HG02642 (cell line): ENCODE results near the gene XIRP1.
"Not testable (repeated sequence)": the region's sequence is repeated elsewhere in the genome, so short reads cannot be mapped to it uniquely, and the experiment has no call there.

Experiments
- ATAC-seq: cut with Tn5 transposase; IDR thresholded peaks from one replicate; pipeline ENCODE4 v1.9.1; 2021; ENCODE audit warnings: mild to moderate bottlenecking; ENCODE audit not compliant: unreplicated experiment, poor library complexity

The XIRP1 gene

DNA sequence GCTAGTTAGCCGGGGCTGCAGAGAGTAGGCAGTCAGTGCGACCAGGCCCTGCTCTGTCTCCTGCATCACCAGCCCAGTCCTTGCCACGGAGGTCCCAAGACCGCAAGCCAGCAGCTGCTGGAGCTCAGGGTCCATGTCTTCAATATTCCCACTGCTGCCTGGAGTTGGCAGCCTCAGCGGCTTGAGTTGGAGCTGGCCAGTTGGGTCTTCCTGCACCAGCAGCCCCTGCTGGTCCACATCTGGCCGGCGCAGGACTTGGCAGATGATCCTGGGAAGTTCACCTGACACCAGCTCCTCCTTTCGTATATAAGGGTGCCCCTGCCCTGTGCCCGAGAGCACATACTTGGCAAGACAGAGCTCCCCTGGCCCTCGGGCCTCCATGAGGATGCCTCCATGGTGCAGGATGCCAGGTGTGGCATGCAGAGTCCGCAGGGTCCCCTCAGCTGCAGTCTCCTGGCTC is 5.7 kb downstream of the XIRP1 start:
- no peak for ATAC-seq

DNA sequence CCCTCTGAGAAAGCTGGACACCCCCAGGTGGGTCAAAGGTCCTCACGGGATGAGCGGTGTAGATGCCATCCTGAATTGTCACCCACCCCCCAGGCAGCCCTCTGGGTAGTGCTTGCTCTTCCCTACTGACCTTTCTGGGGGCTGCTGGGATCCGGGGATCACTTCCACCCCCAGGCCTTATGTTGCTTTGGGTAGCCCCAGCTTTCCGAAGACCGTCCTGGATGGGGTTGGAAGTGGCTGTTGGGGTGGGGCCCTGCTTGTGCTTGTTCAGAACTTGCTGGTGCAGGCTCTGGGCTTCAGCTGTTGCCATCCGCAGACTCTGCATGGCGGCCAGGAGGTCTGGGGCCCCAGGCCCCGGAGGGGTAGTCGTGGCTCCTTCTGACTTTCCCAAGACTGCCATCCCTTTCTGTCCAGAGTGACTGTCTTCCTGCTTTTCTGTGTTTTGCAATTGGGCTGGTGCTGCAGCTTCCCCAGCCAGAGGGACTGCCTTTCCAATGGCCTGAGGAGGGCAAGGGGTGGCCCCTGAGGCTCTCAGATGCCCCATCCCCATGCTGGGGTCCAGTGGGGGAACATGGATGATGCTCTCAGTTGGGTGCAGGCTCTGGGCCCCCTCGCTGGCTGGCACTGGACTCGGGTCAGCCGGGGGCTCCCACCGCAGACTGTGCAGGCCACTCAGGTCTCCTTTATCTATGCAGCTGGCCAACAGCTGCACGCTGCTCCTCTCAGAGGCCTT is 6.3 kb downstream of the XIRP1 start:
- no peak for ATAC-seq

DNA sequence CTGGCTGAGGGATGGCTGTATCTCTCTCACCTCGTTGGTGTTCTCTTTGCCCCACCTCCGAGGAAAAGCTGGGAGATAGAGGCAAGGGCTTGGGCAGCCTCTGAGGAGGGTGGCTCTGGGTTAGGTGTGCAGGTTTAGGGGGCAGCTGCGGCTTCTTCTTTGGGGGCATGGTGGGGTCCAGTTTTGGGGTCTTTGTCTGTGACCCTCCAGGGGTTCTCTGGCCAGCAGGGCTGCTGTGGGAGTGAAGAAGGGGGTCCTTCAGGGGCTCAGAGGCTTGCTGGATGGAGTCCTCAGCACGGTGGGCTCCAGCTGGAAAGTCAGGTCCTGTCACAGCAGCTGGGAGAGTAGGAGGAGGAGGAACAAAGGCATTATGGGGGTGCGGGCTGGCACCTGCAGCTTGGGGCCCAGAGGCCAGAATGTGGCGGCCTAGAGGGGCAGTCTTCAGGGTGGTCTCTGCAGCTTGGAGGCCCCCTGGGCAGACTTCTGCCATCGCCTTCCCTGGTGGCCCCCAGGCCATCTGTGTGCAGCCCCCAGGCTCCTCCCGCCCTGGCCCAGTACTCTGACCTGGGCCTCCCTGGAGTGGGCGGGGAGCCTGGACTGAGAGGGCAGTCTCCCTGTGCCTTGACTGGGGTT is 7.0 kb downstream of the XIRP1 start:
- ATAC-seq = no peak

DNA sequence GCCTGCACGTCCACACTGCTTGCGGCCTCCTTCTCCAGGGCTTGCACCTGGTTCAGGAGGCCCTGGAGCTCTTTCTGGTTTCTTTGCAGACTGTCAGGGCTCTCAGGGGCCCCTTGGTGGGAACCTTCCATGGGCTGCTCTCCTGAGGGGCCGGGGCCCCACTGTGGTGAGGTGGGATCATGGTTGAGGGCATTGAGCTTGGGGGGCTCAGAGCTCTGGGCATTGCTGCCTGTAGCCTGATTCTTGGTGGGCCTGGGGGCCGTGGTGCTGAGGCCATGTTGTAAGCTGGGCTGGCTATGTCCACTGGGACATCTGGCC is 7.5 kb downstream of the XIRP1 start:
- no peak for ATAC-seq

DNA sequence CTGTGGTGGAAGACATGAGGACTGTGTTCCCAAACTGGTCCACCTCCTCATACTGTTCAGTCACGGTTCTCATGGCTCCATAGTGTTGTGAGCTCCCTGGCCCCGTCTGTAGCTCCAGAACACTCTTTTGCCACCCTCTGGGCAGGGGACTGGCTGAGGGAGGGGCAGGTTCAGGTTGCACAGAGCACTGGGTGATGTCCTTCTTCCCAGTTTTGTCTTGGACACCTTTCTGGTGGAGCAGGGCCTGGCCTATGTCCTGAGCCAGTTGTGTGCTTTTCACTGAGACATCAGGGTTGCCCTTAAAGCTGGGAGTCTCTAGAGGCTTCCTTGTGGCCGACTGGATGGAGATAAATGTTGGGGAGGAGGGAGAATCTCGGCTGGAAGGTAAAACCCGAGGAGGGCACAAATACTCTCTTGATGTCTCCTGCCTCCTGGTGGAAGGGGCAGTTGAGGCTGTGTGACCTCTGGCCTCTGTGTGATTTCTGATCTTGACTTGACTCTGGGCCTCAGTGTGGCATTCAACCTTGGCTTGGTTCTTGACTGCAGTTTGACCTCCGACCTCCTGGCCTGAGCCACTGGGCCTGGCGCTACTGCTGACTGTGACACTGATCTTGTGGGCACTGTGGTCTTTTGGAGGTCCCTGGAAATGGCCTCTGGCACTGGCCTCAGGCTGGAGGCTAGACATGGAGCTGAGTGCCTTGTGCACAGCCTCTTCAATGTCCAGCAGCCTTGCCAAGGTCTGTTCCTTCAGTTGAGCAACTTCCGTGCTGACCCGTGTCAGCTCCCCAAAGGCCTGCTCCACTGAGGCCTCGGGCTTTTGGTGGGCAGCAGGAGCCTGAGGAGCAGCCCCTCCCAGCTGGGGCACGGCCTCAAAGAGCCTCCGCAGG is 8.1 kb downstream of the XIRP1 start:
- ATAC-seq = no peak

DNA sequence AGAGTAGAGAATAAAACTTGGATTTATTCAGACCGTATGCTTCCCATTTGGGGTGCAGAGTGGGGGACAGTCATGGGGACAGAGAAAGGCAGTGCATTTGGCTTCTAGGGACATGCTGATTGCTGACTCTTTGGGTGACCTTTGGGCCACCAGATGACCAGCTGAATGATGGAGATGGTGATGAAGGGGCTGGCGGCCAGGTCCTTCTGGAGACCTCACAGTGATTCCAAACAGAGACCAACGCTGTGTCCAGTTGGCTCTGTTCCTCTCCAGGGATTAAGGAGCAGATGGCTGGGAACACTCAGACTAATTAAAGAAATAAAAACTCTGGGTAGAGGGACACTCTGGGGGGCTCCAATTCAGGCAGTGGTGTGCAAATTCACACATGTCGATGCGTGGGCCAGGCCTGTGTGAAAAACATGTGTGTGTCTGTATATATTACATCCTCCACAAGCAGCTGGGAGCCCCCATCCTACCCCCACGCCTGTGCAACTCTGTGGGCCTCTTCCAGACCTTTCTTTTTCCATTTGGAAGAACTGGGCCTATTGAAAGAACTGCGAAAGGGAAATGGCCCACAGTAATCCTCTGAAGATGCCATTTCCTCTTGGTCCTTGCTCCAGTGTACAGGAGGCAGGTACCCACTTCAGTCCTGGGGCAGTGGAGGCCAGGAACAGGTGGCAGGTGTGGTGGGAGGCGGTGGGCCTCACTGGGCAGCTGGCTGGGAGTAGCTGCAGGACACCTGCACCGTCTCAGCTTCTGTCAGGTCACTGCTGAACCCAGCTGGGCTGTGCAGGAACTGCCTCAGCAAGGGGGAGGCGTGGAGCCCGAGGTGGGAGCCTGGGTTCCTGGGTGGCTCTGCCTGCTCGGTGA is 8.9 kb downstream of the XIRP1 start:
- no peak for ATAC-seq

DNA sequence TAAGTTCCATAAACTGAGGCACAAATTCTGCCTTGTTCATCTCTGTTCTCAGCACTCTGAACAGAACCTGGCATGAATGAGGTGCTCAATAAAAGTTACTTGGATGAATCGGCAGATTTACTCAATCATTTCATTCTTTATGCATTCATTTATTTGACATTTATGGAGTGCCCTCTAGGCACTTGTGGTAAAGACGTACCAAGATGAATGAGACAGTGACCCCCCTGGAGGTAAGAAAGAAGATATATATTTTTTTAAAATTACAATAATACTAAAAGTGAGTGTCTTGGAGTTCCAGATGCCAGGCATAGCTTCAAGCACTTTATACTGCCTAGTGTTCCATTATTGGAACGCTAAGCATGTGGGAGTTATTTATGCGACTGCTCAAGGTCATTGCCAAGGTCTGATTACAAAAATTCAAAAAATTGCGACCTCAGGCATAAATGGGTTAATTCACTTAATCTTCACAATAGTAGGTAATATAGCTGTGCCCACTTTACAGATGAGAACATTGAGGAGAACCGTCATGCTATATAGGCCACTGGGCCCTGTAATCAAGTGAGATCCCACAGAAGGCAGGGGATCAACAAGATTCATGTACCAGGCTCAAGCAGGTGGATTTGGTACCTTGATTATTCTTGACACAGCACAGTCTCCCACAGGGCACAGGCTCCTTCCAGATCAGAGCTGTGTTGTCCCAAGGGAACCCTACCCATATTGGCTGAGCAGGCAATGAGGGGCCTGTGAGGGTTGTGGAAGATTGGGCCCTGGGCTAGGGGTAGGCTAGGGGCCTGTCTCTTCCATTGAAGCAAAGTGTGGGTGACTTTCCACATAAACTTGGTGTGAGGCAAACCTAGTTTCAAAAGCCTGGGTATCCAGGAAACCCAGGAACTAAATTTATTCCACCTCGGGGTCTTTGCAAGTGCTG is 10.7 kb downstream of the XIRP1 start:
- no peak for ATAC-seq

DNA sequence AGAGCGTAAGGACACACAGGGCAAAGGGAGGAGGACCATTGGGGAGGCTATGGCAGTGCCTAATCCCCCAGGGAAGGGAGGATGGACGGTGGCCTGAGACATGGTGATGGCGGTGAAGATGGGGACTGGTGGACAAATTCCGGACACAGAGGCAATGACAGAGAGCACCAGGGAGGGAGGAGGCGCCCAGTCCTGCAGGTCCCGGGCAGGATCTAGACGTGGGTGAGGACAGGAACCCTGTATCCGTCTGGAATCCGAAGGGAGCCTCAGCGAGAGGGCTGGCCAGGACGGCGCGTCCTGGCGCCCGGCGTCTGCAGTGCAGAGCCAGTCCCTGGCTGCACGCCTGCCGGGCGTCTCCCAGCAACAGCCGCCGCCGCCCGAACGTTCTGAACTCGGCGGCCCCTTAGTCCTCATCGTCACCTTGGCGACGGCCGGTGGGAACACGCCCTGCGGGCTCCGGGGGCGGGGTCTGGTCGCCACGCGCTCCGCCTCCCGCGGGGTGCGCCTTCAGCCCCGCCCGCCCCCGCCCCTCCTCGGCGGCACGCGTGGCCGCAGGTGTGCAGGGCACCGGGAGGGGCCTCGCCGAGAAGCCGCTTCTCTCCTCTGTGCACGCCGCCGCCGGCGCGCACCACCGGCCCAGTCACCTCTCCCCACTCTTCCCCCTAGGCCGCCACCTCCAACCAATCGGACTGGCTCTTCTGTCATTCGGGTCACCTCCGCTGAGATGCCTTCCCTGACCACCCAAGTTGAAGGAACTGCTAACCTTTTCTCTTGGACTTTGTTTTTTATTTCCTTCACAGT is 11.6 kb downstream of the XIRP1 start:
- peak; percentile 87 for ATAC-seq

DNA sequence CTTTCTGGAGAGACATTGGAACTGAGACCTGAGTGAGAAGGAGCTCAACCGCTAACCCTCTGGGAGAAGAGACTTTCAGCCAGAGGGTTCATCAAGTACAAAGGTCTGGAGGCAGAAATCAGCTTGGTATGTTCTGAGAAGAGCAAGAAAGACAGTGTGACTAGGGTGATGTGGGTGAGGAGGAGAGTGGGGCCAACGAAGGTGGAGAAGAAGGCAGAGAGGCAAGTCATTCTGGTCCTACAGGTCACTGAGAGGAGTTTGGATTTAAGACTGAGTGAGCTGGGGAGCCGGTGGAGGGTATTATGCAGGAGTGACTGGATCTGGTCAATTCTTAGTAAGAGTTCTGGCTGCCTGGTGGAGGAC is 12.2 kb downstream of the XIRP1 start:
- ATAC-seq = no peak

DNA sequence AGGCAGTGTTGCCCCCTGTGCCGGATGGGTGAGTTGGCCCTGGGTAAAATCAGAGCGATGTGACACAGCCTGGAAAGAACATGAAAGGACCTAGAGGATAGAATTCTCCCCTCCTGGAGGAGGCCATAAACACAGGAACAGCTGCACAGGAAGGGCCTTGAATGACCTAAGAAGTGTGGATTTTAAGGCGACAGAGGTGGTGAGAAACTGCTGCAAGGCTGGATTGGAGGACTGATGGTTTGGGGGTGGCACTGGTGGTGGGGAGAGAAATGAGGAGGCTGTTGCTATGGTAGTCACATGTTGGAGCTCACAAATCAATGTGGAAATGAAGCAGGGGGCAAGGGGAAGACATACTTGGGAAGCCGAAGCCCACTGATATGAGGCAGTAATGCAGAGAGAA is 13.8 kb downstream of the XIRP1 start:
- ATAC-seq = no peak

DNA sequence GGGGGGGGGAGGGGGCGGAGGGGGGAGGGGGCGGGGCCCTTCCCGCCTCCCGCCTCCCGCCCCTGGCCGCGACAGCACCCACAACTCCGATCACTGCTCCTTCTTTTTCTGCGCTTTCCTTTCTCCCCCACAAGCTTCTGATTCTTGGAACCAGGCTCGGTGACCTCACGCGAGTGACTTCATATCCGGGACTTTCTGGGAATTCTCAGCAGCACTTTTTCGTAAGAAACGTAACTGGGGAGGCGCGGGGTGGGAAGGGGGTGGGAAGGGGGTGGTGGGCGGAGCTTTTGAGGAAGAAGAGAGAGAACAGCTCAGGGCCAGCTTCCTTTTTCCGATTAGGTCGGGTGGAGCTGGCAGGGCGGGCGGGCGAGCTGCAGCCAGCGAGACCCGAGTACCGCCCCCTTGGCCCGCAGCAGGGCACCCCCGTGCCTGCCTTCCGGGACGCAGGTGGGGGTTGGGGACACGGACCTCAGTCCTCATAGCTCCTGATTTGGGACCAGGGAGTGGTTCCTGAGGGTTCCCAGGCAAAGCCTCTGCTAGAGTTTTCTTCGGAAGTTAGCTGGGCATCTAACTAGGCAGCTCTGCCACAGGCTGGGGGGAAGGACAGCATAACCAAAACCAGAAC is 14.6 kb downstream of the XIRP1 start:
- ATAC-seq = peak; percentile 55

DNA sequence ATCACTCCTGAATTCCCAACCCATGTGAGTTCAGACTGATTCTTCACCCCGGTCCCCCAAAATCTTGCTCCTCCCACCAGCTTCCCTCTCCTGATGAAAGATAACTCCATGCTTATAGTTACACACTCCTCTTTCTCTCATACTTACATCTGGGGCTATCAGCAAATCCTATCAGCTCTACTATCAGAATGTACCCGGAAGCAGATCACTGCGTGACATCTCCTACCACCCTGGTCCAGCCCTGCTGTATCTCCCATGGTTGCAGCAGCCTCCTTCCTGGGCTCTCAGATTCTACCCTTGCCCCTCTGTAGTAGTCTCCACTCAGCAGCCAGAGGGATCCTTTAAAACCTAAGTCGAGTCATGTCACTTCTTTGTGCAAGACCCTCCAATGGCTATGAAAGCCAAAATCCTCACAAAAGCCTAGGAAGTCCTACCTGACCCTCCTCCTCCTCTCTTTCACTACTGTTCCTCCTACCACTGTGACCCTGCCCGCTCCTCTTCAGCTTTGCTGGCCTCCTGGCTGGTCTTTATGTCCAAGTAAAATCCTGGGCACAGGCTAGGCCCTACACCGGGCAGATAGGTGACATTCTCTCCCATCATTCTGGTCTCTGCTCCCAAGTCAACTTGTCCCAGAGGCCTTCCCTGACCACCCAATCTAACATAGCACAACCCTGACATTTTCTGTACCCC is 16.2 kb downstream of the XIRP1 start:
- ATAC-seq = no peak

DNA sequence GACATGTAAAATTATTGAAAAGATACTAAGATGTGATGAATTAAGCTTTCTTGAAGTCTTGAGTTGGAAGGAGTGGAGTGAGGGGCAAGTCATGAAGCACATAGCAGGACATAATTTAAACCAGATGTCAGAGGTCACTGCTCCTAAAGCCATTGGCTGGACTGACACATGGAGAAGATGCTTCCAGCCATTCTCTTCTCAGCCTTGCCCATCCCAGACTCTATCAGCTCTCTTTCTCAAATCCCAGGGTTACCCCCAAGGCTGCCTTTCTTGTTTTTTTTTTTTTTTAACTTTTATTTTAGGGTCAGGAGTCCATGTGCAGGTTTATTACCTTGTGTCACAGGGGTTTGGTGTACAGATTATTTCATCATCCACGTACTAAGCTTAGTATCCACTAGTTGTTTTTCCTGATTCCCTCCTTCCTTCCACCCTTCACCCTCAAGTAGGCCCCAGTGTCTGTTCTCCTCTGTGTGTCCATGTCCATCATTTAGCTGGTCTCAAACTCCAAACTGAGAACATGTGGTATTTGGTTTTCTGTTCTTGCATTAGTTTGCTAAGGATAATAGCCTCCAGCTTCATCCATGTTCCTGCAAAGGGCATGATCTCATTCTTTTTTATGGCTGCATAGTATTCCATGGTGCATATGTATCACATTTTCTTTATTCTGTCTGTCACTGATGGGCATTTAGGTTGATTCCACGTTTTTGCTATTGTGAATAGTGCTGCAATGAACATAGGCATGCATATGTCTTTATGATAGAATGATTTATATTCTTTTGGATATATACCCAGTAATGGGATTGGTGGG is 18.9 kb downstream of the XIRP1 start:
- ATAC-seq = no peak

DNA sequence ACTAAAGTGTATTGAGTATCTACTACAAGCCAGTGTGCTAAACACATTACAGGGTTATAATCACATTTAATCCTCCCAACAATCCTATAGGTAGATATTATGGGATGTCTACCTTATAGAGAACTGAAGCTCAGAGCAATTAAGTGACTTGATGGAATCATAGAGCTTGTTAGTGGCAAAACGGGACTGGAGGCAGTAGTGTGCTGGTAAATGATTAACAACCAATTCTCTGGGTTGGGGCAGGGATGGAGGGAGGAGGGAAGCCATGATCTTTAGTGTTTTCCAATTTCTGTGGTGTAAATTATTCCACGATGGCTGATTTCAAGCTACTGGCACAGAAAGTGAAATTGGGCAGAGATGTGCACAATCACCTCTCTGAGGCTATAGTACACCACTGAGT is 20.5 kb downstream of the XIRP1 start:
- no peak for ATAC-seq

DNA sequence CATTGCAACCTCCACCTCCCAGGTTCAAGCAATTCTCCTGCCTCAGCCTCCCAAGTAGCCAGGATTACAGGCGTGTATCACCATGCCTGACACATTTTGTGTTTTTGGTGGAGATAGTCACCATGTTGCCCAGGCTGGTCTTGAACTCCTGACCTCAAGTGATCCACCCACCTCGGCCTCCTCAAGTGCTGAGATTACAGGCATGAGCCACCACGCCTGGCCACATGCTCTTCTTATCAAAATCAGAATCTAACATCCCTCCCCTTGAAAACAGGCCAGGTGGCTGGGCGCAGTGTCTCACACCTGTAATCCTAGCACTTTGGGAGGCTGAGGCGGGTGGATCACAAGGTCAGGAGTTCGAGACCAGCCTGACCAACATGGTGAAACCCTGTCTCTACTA is 21.5 kb downstream of the XIRP1 start:
- not testable (repeated sequence) for ATAC-seq

DNA sequence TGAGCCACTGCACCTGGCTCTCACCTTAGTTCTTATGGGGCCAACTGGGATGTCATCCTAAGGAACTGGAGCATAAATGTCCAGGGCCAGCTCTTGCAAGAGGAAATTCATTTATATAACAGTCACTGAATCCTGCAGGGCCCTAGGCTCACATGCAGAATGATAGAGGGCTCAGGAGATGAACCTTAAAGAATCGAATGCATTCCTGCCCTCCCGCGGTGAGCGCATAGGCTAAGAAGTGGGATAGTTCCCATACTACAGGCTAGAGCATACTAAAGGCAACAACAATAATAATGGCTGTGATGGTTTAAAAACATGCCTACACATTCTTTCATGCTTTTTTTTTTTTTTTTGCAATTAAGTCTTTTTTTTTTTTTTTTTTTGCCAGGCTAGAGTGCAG is 21.9 kb downstream of the XIRP1 start:
- ATAC-seq = no peak

DNA sequence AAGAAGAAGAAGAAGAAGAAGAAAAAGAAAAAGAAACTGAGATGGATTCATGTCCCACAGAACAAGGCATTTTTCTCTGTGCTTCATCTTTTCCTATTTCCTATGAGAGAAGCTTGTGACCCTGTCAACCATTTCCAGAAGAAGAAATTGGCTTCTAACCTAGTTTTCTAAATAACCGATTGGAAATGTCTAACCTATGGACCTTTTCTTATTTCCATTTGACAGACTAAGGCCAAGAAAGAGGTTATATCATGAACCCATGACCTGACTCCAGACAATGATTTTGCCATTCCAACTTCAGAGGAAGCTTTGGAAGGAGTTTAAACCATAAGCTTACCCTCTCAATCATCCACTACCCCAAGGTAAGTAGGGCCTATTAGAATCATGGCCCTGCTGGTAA is 22.7 kb downstream of the XIRP1 start:
- ATAC-seq = no peak
